ENCODE measurements around the gene NYAP2. TPM values are rescaled to one million over a fixed set of nuclear protein-coding genes. Genes with fewer than 3 reads are reported as not detected.

NYAP2 gene
- total and polyA plus RNA-seq, 2 of the 4 experiments (the other 2 are of a cell fraction) = not detected

DNA sequence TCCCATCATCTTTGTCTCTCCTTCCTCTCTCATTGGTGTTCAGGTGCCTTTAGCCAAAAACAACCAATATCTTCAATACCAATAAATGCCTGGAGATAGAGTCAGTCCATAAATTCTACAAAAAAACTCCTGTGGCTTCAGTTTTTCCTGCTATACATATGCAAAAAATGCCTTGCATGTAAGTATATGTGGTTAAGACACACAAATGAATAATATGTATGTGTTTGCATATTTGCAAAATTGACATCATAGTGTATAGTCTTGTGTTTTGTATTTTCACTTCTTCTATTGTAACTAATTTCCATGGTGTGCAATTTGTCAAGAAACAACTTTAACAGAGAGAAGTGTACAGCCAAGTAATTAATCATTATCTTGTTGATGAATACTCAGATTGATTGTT lies 115.5 kb downstream of the NYAP2 start:
- H4K91ac ChIP-seq (ENCODE audit: insufficient read depth, low read depth, low read length) = no peak overlapping the region
- H3K36me3 ChIP-seq (ENCODE audit: control insufficient read depth, insufficient read depth, low read length) = no peaks in the 10 kb centered on the region
- in situ Hi-C loops (cut with MboI; ENCODE audit: low sequenced_read_pairs) = no loop called here
- no TSS peak for BruUV-seq (replicated peaks)
- no peak overlapping the region for H3K9ac ChIP-seq (ENCODE audit: low read depth, low read length)
- H2BK20ac ChIP-seq (ENCODE audit: low read depth, low read length) = no peak overlapping the region
- dilution Hi-C loops (cut with HindIII; ENCODE audit: low sequenced_read_pairs, unreplicated experiment) = no loop called here
- H3K4me1 ChIP-seq (ENCODE audit: control insufficient read depth, insufficient read depth, low read length) = peaks cover 5% of the 10 kb centered on the region
- no peak overlapping the region for H3K18ac ChIP-seq (ENCODE audit: low read depth, low read length)
- H3K4ac ChIP-seq (ENCODE audit: low read depth, low read length) = no peak overlapping the region
- no peak overlapping the region for H4K5ac ChIP-seq (ENCODE audit: low read depth, low read length)
- ATAC-seq (ENCODE audit: low read depth) (no peak), DNase-seq (no peak)
- no peak overlapping the region for H2AK5ac ChIP-seq (ENCODE audit: low read depth, low read length)
- intact Hi-C loops (cut with micrococcal nuclease) = no loop called here
- no peak overlapping the region for H3K14ac ChIP-seq (replicated peaks; ENCODE audit: low read depth, low read length)
- H3K9me3 ChIP-seq (ENCODE audit: control insufficient read depth, insufficient read depth, low read length) = no peaks in the 10 kb centered on the region
- H3K23ac ChIP-seq (ENCODE audit: low read depth, low read length) = no peak overlapping the region
- H3K9me1 ChIP-seq (ENCODE audit: insufficient read depth, low read length) = peaks cover 6% of the 10 kb centered on the region; the same call in 1 of the 2 replicates
- H2AFZ ChIP-seq (replicated peaks; ENCODE audit: low read length, poor library complexity) = no peak overlapping the region
- H4K8ac ChIP-seq (ENCODE audit: low read depth in 2 of 2, low read length in 2 of 2) = no peak overlapping the region
- no peak overlapping the region for H2BK5ac ChIP-seq (ENCODE audit: low read depth, low read length, poor library complexity, severe bottlenecking)
- no peak overlapping the region for H2BK15ac ChIP-seq (ENCODE audit: low read depth, low read length)
- H4K20me1 ChIP-seq (ENCODE audit: insufficient read depth, low read length) = no peaks in the 10 kb centered on the region
- no peak for TF ChIP-seq SMC3 (IDR thresholded peaks at IDR 0.05; ENCODE audit: low read depth, low read length)
- TF ChIP-seq CHD1 (IDR thresholded peaks at IDR 0.05; ENCODE audit: low read depth, low read length) = no peak
- no peak for TF ChIP-seq MAFK (IDR thresholded peaks at IDR 0.05; ENCODE audit: low read depth, low read length)
- no peak for TF ChIP-seq MXI1 (IDR thresholded peaks at IDR 0.05; ENCODE audit: borderline replicate concordance, low read depth, low read length)
- TF ChIP-seq, protein P1, sequence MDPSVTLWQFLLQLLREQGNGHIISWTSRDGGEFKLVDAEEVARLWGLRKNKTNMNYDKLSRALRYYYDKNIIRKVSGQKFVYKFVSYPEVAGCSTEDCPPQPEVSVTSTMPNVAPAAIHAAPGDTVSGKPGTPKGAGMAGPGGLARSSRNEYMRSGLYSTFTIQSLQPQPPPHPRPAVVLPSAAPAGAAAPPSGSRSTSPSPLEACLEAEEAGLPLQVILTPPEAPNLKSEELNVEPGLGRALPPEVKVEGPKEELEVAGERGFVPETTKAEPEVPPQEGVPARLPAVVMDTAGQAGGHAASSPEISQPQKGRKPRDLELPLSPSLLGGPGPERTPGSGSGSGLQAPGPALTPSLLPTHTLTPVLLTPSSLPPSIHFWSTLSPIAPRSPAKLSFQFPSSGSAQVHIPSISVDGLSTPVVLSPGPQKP (IDR thresholded peaks at IDR 0.05; ENCODE audit: borderline replicate concordance, low read depth, low read length) = no peak
- no peaks in the 10 kb centered on the region for H3K27me3 ChIP-seq (ENCODE audit: control insufficient read depth, insufficient read depth, low read length)
- H3K4me2 ChIP-seq (ENCODE audit: low read depth, low read length) = no peak overlapping the region
- no peak overlapping the region for H3K56ac ChIP-seq (ENCODE audit: extremely low read depth, insufficient read depth, low read length)
- H2BK120ac ChIP-seq (ENCODE audit: low read depth, low read length) = no peak overlapping the region
- POLR2A ChIA-PET (ENCODE audit: unreplicated experiment) = no interaction called here
- no peak overlapping the region for H3K27ac ChIP-seq (ENCODE audit: insufficient read depth, low read length)
- CTCF ChIA-PET = no interaction called here
- H2AK9ac ChIP-seq (replicated peaks; ENCODE audit: low read depth, low read length, poor library complexity) = no peak overlapping the region
- no peak overlapping the region for H3K4me3 ChIP-seq (ENCODE audit: insufficient read depth, low read depth, low read length)
- H3K79me1 ChIP-seq (ENCODE audit: low read depth in 1 of 2, low read length in 2 of 2) = no peaks in the 10 kb centered on the region
